Vagina (tissue), 2 donors: ENCODE results near the gene SLC5A4.

Experiments used
- CTCF ChIP-seq, 3 experiments: fragments of 450-650 bp in 2 of 3; fragments of 200-600 bp in 1 of 3; sonication (generic) in 1 of 3; IDR thresholded peaks; one replicate each; pipeline ENCODE4 v1.5.1; 2017 to 2019; ENCODE audit warnings: antibody characterized with exemption in 3 of 3, mild to moderate bottlenecking in 2 of 3, moderate library complexity in 2 of 3
- POLR2AphosphoS5 ChIP-seq, 2 donors: sonication (generic); formaldehyde crosslinking; IDR thresholded peaks; one replicate each; pipeline ENCODE4 v1.9.0; 2017; ENCODE audit warnings: antibody characterized with exemption in 2 of 2, mild to moderate bottlenecking in 2 of 2, low read depth in 1 of 2; ENCODE audit not compliant: insufficient read depth in 1 of 2

GRCh38 chr22:32200752-32201151 is 54.4 kb downstream of the SLC5A4 start:
- TF ChIP-seq CTCF (IDR thresholded peaks at IDR 0.05): no peak
- no peak for TF ChIP-seq POLR2AphosphoS5 (IDR thresholded peaks at IDR 0.05; ENCODE audit: insufficient read depth in 1 of 2, low read depth in 1 of 2)
